Keratinocyte (primary cell): ENCODE measurements around the gene TIMP2. TPM values are rescaled to one million over a fixed set of nuclear protein-coding genes. Genes with fewer than 3 reads are reported as not detected.

Source experiments
- DNase-seq: peaks from one replicate; pipeline ENCODE4 v3.0.0-alpha.2; 2011; ENCODE audit warnings: low read depth, missing footprints, low spot score
- FAIRE-seq: peaks from 2 replicates; lab custom pipeline; 2011; peaks lifted over from hg19 to GRCh38; lab: Jason Lieb, UNC
- H2AFZ ChIP-seq: 2 replicates; pipeline ENCODE4 v1.6.0; 2012; ENCODE audit warnings: low read length, control low read depth, inconsistent platforms; ENCODE audit not compliant: control insufficient read depth
- H3K27ac ChIP-seq: 2 replicates; pipeline ENCODE4 v1.5.1; 2011; ENCODE audit warnings: low read length; ENCODE audit not compliant: control insufficient read depth, insufficient read depth
- H3K27me3 ChIP-seq: 3 replicates; pipeline ENCODE4 v1.6.0; 2011; ENCODE audit warnings: low read length; ENCODE audit not compliant: control insufficient read depth, insufficient read depth; ENCODE audit errors: extremely low read depth
- H3K36me3 ChIP-seq, 2 experiments: 2 replicates in 1 of 2; 3 replicates in 1 of 2; pipeline ENCODE4 v1.5.1; 2011; ENCODE audit warnings: low read length in 2 of 2, mild to moderate bottlenecking in 1 of 2; ENCODE audit not compliant: control insufficient read depth in 2 of 2, insufficient read depth in 2 of 2; ENCODE audit errors: extremely low read depth in 1 of 2
- H3K4me1 ChIP-seq: 3 replicates; pipeline ENCODE4 v1.5.1; 2011; ENCODE audit warnings: low read length; ENCODE audit not compliant: control insufficient read depth, insufficient read depth; ENCODE audit errors: extremely low read depth
- H3K4me2 ChIP-seq: 3 replicates; pipeline ENCODE4 v1.6.0; 2011; ENCODE audit warnings: low read depth, low read length; ENCODE audit not compliant: control insufficient read depth, insufficient read depth; ENCODE audit errors: extremely low read depth
- H3K4me3 ChIP-seq, 3 experiments: fragments of 200-600 bp in 1 of 3; sonication (generic) in 1 of 3; 2 replicates in 2 of 3; 3 replicates in 1 of 3; pipeline ENCODE4 v1.5.1; 2011 to 2016; ENCODE audit warnings: low read length in 3 of 3, mild to moderate bottlenecking in 3 of 3, control low read depth in 2 of 3, inconsistent platforms in 1 of 3, low read depth in 1 of 3, mixed read lengths in 1 of 3, mixed run types in 1 of 3, moderate library complexity in 1 of 3; ENCODE audit not compliant: control insufficient read depth in 2 of 3, insufficient read depth in 2 of 3; ENCODE audit errors: extremely low read depth in 1 of 3
- H3K79me2 ChIP-seq: 2 replicates; pipeline ENCODE4 v1.6.0; 2012; ENCODE audit warnings: low read length; ENCODE audit not compliant: control insufficient read depth, insufficient read depth
- H3K9ac ChIP-seq: 3 replicates; pipeline ENCODE4 v1.6.0; 2011; ENCODE audit warnings: low read length; ENCODE audit not compliant: control insufficient read depth, insufficient read depth; ENCODE audit errors: extremely low read depth
- H3K9me1 ChIP-seq: 3 replicates; pipeline ENCODE4 v1.6.0; 2011; ENCODE audit warnings: low read length; ENCODE audit not compliant: control insufficient read depth, insufficient read depth; ENCODE audit errors: extremely low read depth
- H3K9me3 ChIP-seq: 2 replicates; pipeline ENCODE4 v1.5.1; 2012; ENCODE audit warnings: low read depth, low read length; ENCODE audit not compliant: control insufficient read depth
- H4K20me1 ChIP-seq: 3 replicates; pipeline ENCODE4 v1.6.0; 2011; ENCODE audit warnings: low read length; ENCODE audit not compliant: control insufficient read depth, insufficient read depth; ENCODE audit errors: extremely low read depth
- EZH2 ChIP-seq: IDR thresholded peaks from one replicate; pipeline ENCODE4 v1.6.1; 2012; ENCODE audit warnings: inconsistent platforms, mild to moderate bottlenecking, low read length, moderate library complexity
- dilution Hi-C: fragments of 300-500 bp; cut with MboI; formaldehyde crosslinking; loops from one replicate; pipeline ENCODE4 v1.7.0; 2020; ENCODE audit warnings: low sequenced_read_pairs; ENCODE audit not compliant: extremely low pct_ligation_motif_present
- polyA plus RNA-seq, 5 experiments: library from polyadenylated mRNA; depleted of rRNA in 3 of 5; stranded (reverse) in 3 of 5; stranded (forward) in 1 of 5; unstranded in 1 of 5; fragments of >200 nt; gene quantifications; 1 replicate in 1 of 5; 2 replicates in 3 of 5; 3 replicates in 1 of 5; pipeline versions ENCODE4 v1.2.1 to v1.2.3, GENCODE V29; 2011 to 2012; ENCODE audit warnings: missing spikeins in 2 of 5, low read depth in 1 of 5, low replicate concordance in 1 of 5
- TF ChIP-seq, protein P1 (sequence below), 3 experiments: IDR thresholded peaks in 1 of 3; conservative IDR thresholded peaks in 1 of 3; optimal IDR thresholded peaks in 1 of 3; 2 replicates in 2 of 3; 3 replicates in 1 of 3; pipeline versions ENCODE3 to v1.5.1; 2011; ENCODE audit warnings: low read length in 3 of 3, mild to moderate bottlenecking in 3 of 3, moderate library complexity in 2 of 3, control low read depth in 1 of 3, inconsistent platforms in 1 of 3; ENCODE audit not compliant: insufficient read depth in 2 of 3; ENCODE audit errors: extremely low read depth in 1 of 3

Gene TIMP2
- polyA plus RNA-seq, 1 donor (not counting 4 experiments of a cell fraction or from before 2014, with no cell fraction given): 1.2 TPM

DNA sequence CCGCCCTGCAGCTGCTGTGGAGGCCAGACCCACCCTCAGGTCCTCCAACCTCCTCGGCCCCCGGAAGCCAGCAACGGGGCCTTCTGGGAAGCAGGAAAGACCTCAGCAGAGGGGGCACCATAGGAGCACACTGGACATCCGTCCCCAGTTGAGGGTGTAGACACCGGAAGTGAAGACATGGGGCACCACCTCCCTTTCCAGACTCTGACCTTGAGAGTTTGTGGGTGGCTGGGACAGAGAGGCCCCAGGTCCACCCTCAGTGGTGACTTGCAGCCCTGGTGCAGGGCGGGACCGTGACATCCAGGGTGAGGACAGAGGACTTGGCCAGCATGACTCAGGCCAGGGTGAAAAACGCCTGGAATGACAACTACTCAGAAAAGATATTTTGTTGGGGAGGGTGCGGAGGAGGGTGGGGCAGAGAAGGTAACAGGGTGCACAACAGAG, 42.1 kb downstream of the TIMP2 start:
- Histone ChIP-seq H3K79me2 (no peaks in the 10 kb centered on the region), H3K4me3 (no peak overlapping the region), H3K9me1 (no peaks in the 10 kb centered on the region), H3K9me3 (no peaks in the 10 kb centered on the region), H3K36me3 (no peaks in the 10 kb centered on the region), H3K27ac (peak overlapping the region; percentile 20), H3K27me3 (peaks cover 5% of the 10 kb centered on the region), H2AFZ (no peak overlapping the region), H3K4me2 (peak overlapping the region; percentile 32), H4K20me1 (no peaks in the 10 kb centered on the region), H3K4me1 (peaks cover 9% of the 10 kb centered on the region), H3K9ac (peak overlapping the region; percentile 22)
- no peak for TF ChIP-seq EZH2
- dilution Hi-C loops: no loop called here
- no peak for DNase-seq
- no peak for FAIRE-seq

DNA sequence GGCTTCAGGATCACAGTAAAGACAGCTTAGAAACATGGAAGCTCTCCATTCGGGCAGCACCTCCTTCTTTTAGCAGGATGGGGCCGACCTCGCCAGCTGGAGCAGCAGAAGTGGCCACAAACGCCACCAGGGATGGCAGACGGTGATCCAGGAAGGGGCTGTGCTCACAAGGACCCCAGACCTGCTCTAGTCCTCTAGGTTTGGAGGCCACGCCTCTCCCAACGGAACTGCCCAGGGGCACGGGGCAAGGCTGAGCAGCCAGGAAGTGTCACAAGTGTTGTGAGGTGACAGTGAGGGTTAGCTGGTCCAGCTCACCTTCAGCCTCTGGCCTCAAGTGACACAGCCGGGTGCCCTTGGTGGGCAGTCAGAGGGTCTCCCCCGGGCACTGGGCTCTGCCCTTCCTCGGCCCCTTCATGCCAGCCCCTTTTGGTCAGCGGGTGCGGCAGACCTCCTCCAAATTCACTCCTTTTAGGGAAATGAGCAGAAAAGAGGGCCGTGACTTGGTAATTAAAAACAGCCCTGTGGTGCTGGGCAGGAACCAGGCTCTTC, 42.6 kb downstream of the TIMP2 start:
- Histone ChIP-seq H3K27me3 (peaks cover 5% of the 10 kb centered on the region), H3K27ac (no peak overlapping the region), H3K9me1 (no peaks in the 10 kb centered on the region), H3K4me3 (no peak overlapping the region), H4K20me1 (no peaks in the 10 kb centered on the region), H3K4me2 (no peak overlapping the region), H3K79me2 (no peaks in the 10 kb centered on the region), H3K9ac (no peak overlapping the region), H3K36me3 (no peaks in the 10 kb centered on the region), H3K4me1 (peaks cover 9% of the 10 kb centered on the region), H3K9me3 (no peaks in the 10 kb centered on the region), H2AFZ (no peak overlapping the region)
- TF ChIP-seq EZH2: no peak
- TF ChIP-seq, protein P1, sequence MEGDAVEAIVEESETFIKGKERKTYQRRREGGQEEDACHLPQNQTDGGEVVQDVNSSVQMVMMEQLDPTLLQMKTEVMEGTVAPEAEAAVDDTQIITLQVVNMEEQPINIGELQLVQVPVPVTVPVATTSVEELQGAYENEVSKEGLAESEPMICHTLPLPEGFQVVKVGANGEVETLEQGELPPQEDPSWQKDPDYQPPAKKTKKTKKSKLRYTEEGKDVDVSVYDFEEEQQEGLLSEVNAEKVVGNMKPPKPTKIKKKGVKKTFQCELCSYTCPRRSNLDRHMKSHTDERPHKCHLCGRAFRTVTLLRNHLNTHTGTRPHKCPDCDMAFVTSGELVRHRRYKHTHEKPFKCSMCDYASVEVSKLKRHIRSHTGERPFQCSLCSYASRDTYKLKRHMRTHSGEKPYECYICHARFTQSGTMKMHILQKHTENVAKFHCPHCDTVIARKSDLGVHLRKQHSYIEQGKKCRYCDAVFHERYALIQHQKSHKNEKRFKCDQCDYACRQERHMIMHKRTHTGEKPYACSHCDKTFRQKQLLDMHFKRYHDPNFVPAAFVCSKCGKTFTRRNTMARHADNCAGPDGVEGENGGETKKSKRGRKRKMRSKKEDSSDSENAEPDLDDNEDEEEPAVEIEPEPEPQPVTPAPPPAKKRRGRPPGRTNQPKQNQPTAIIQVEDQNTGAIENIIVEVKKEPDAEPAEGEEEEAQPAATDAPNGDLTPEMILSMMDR (optimal IDR thresholded peaks at IDR 0.05 in 1 of 3, IDR thresholded peaks at IDR 0.05 in 1 of 3, conservative IDR thresholded peaks at IDR 0.05 in 1 of 3; ENCODE audit: extremely low read depth in 1 of 3, insufficient read depth in 2 of 3, low read length in 3 of 3): no peak
- dilution Hi-C loops: no loop called here
- FAIRE-seq: no peak
- DNase-seq: no peak
